Measurements from ENCODE around the gene FRMPD4.

DNA sequence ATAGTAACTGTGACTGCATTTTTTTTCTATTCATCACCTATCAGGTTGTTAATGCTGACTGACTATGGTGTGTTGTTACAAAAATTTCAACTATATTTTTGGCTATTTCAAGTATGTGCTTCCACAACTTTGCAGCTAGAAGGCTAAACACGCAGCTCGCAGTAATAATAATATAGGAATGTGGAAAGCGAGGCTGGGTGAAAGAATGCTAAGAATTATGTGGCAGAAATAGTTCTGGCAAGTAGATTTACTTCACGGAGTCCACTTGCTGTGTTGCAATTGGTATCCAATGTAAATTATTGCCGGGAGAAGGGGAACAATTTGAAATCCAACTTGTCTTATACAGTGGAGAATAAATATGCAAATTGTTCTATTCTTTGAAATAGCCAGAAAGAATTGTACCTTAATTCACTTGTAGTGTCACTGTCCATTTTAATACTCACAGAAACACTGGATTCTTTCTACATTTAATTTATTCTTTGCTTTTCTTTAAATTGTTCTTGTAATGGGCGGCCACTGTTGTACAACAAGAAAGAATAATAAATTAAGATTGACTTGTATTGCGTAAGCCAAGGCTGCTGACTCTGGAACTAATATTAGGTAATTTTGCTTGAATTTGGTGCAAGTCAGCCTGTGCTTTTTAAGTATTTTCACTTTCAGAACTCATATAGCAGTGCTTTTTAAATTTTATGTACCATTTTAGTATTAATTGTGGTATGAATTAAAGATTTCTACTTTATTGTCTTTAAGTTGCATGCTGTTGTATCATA lies 154.9 kb downstream of the FRMPD4 start:
- TF ChIP-seq EZH2 (IDR thresholded peaks at IDR 0.05) (no peak), POLR2AphosphoS5 (IDR thresholded peaks at IDR 0.05; ENCODE audit: borderline replicate concordance, low read depth, low read length) (no peak)

All from SK-N-MC (cell line).